Measurements from ENCODE around the gene SLC7A4. TPM values are rescaled to one million over a fixed set of nuclear protein-coding genes. Genes with fewer than 3 reads are reported as not detected.

The SLC7A4 gene
- total RNA-seq, 1 experiment from 2014 or later = not detected

DNA sequence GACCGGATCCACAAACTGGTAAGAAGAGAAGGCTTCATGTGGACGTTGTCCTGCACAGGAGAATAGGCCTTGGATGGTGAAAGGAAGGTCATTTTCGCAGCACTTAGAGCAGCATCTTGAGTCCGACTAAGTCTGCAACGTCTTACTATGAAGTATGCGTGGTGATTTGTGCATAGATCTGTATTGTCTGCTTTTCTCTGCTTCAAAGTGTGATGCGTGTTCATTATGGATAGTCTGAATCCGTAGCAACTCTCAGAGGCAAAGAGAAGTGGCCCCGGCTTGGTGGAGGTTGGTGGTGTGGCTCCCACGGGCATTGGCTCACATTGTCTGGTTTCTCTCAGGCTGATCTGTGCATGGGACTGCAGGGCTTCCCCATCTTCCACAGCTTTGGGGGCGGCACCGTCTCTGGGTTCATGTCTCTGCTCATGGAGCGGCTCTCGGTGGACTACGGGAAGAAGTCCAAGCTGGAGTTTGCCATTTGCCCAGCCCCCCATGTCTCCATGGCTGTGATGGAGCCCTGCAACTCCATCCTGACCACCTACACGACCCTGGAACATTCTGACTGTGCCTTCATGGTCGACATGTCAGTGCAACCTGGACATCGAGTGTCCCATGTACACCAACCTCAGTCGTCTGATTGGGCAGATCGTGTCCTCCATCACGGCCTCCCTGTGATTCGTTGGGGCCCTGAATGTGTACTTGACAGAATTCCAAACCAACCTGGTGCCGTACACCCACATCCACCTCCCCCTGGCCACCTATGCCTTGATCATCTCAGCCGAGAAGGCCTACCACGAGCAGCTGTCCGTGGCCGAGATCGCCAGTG, 34.9 kb upstream of the SLC7A4 start (continued):
- TF ChIP-seq EZH2phosphoT487 (IDR thresholded peaks at IDR 0.05; ENCODE audit: borderline replicate concordance) = no peak
- TF ChIP-seq, protein P1, sequence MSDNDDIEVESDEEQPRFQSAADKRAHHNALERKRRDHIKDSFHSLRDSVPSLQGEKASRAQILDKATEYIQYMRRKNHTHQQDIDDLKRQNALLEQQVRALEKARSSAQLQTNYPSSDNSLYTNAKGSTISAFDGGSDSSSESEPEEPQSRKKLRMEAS (IDR thresholded peaks at IDR 0.05) = no peak

GRCh38 chr22:21064917-21065864, 32.8 kb upstream of the SLC7A4 start:
- no peak overlapping the region for H2AFZ ChIP-seq (ENCODE audit: low read depth, low read length, poor library complexity, severe bottlenecking)
- no peak overlapping the region for H3K4me2 ChIP-seq (ENCODE audit: low read length)
- no TSS peak for BruUV-seq (replicated peaks)
- no peaks in the 10 kb centered on the region for H3K9me2 ChIP-seq (ENCODE audit: insufficient read depth)
- H3K27me3 ChIP-seq (ENCODE audit: insufficient read depth, low read length) = peaks cover 3% of the 10 kb centered on the region; the same call in 1 of the 2 replicates
- H3K9ac ChIP-seq (ENCODE audit: low read length) = no peak overlapping the region
- intact Hi-C loops (cut with micrococcal nuclease) = no loop called here
- no peak overlapping the region for H3K27ac ChIP-seq (ENCODE audit: low read depth, low read length)
- H3K36me3 ChIP-seq (ENCODE audit: control insufficient read depth in 1 of 2, insufficient read depth in 2 of 2, low read length in 2 of 2) = no peaks in the 10 kb centered on the region
- ChIA-PET POLR2A (no interaction called here), CTCF (interaction anchor here (1.3 kb wide), 1 partner anchor 38 kb away, joined by 3 read pairs; no protein-coding TSS in a partner anchor), RAD21 (ENCODE audit: low non-redundant PET in 1 of 2, low total read pairs in 2 of 2, uncharacterized antibody in 2 of 2, unreplicated experiment in 2 of 2) (interaction anchor here in 1 of 2 experiments (0.6 kb wide), 1 partner anchor 549 kb away, joined by 4 read pairs; no protein-coding TSS in a partner anchor)
- no peak overlapping the region for H3K4me3 ChIP-seq (replicated peaks in 1 of 2; ENCODE audit: low read depth in 1 of 2, low read length in 2 of 2)
- ATAC-seq = no peak
- no peaks in the 10 kb centered on the region for H3K4me1 ChIP-seq (ENCODE audit: control insufficient read depth in 1 of 2, insufficient read depth in 2 of 2, low read length in 2 of 2)
- no peaks in the 10 kb centered on the region for H4K20me1 ChIP-seq (ENCODE audit: insufficient read depth)
- no peak for DNase-seq (ENCODE audit: low read depth, low spot score)
- no peaks in the 10 kb centered on the region for H3K79me2 ChIP-seq (ENCODE audit: insufficient read depth, low read length)
- H3K9me3 ChIP-seq (ENCODE audit: control insufficient read depth in 1 of 2, insufficient read depth in 1 of 2, low read depth in 1 of 2, low read length in 2 of 2) = no peaks in the 10 kb centered on the region
- TF ChIP-seq ZBTB33 (IDR thresholded peaks at IDR 0.05; ENCODE audit: extremely low read depth, insufficient replicate concordance, low read length) (no peak), REST (IDR thresholded peaks at IDR 0.05; ENCODE audit: low read depth) (no peak), POLR2A (IDR thresholded peaks at IDR 0.05; ENCODE audit: borderline replicate concordance, extremely low read depth, insufficient read depth, insufficient read length) (no peak), FOSL1 (IDR thresholded peaks at IDR 0.05; ENCODE audit: low read depth) (no peak), TCF7L2 (IDR thresholded peaks at IDR 0.05; ENCODE audit: borderline replicate concordance, extremely low read depth, insufficient read depth, insufficient read length) (no peak), RAD21 (IDR thresholded peaks at IDR 0.05; ENCODE audit: low read depth) (no peak), EZH2 (IDR thresholded peaks at IDR 0.05) (no peak), SP1 (IDR thresholded peaks at IDR 0.05; ENCODE audit: low read depth) (no peak), POLR2AphosphoS5 (IDR thresholded peaks at IDR 0.05; ENCODE audit: low read depth, low read length) (no peak)
- TF ChIP-seq, protein P2, sequence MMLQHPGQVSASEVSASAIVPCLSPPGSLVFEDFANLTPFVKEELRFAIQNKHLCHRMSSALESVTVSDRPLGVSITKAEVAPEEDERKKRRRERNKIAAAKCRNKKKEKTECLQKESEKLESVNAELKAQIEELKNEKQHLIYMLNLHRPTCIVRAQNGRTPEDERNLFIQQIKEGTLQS (IDR thresholded peaks at IDR 0.05) = no peak
- TF ChIP-seq, protein P3, sequence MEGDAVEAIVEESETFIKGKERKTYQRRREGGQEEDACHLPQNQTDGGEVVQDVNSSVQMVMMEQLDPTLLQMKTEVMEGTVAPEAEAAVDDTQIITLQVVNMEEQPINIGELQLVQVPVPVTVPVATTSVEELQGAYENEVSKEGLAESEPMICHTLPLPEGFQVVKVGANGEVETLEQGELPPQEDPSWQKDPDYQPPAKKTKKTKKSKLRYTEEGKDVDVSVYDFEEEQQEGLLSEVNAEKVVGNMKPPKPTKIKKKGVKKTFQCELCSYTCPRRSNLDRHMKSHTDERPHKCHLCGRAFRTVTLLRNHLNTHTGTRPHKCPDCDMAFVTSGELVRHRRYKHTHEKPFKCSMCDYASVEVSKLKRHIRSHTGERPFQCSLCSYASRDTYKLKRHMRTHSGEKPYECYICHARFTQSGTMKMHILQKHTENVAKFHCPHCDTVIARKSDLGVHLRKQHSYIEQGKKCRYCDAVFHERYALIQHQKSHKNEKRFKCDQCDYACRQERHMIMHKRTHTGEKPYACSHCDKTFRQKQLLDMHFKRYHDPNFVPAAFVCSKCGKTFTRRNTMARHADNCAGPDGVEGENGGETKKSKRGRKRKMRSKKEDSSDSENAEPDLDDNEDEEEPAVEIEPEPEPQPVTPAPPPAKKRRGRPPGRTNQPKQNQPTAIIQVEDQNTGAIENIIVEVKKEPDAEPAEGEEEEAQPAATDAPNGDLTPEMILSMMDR (IDR thresholded peaks at IDR 0.05 in 2 of 3, conservative IDR thresholded peaks at IDR 0.05 in 1 of 3; ENCODE audit: borderline replicate concordance in 1 of 3, insufficient read depth in 1 of 3, low read depth in 2 of 3, low read length in 2 of 3) = no peak
